Panc1 (cell line): ENCODE data around the gene CYTL1. TPM values are rescaled to one million over a fixed set of nuclear protein-coding genes. Genes with fewer than 3 reads are reported as not detected.
A peak's percentile ranks its signal among the peaks of the same experiment; 100 is the strongest.

Source experiments
- ATAC-seq: fragments of 200-7000 bp; cut with Tn5 transposase; 2 replicates; pipeline ENCODE4 v1.9.1; 2020; ENCODE audit warnings: mild to moderate bottlenecking, moderate library complexity
- BruUV-seq: library from RNA; stranded (reverse); fragments of 400-500 nt; replicated peaks from 2 replicates; lab custom pipeline; 2021; lab: Mats Ljungman, UMichigan
- CTCF ChIA-PET: fragments of 300-600 bp; sonication (Branson Sonifier 250); formaldehyde crosslinking; loops from one replicate; lab custom pipeline; 2022; ENCODE audit warnings: antibody characterized with exemption; lab: Charles Lee
- POLR2A ChIA-PET: fragments of 300-600 bp; sonication (Branson Sonifier 250); formaldehyde crosslinking; loops from one replicate; lab custom pipeline; 2022; ENCODE audit warnings: antibody characterized with exemption; lab: Charles Lee
- DNase-seq: peaks from one replicate; pipeline ENCODE4 v3.0.0-alpha.2; 2010; ENCODE audit warnings: low read depth, low spot score
- H3K27ac ChIP-seq: 2 replicates; pipeline ENCODE4 v1.5.1; 2011; ENCODE audit warnings: mild to moderate bottlenecking, low read length, inconsistent platforms
- H3K27me3 ChIP-seq: fragments of 200-500 bp; sonication (Bioruptor generic); 2 replicates; pipeline ENCODE4 v1.6.0; 2014; ENCODE audit warnings: low read length, inconsistent platforms; ENCODE audit not compliant: control insufficient read depth, insufficient read depth
- H3K36me3 ChIP-seq: fragments of 200-500 bp; sonication (Bioruptor generic); 2 replicates; pipeline ENCODE4 v1.5.1; 2014; ENCODE audit warnings: inconsistent platforms, mild to moderate bottlenecking, low read length, moderate library complexity; ENCODE audit not compliant: control insufficient read depth, insufficient read depth
- H3K4me1 ChIP-seq: 2 replicates; pipeline ENCODE4 v1.5.1; 2011; ENCODE audit warnings: inconsistent platforms, mild to moderate bottlenecking, low read length, moderate library complexity; ENCODE audit not compliant: control insufficient read depth, insufficient read depth
- H3K4me3 ChIP-seq, 2 experiments: 2 replicates each; pipeline ENCODE4 v1.5.1; 2011 to 2012; ENCODE audit warnings: low read depth in 2 of 2, low read length in 2 of 2, mild to moderate bottlenecking in 2 of 2, inconsistent platforms in 1 of 2, moderate library complexity in 1 of 2
- H3K9me3 ChIP-seq: fragments of 200-500 bp; sonication (Bioruptor generic); 2 replicates; pipeline ENCODE4 v1.5.1; 2014; ENCODE audit warnings: low read depth, mild to moderate bottlenecking, inconsistent platforms, low read length, moderate library complexity; ENCODE audit not compliant: control insufficient read depth, insufficient read depth
- CTCF ChIP-seq: fragments of 450-650 bp; IDR thresholded peaks from 2 replicates; pipeline ENCODE4 v1.5.1; 2017; ENCODE audit warnings: mild to moderate bottlenecking
- POLR2AphosphoS5 ChIP-seq: IDR thresholded peaks from 2 replicates; pipeline ENCODE4 v1.6.1; 2012; ENCODE audit warnings: mild to moderate bottlenecking, low read depth, low read length, moderate library complexity
- REST ChIP-seq, 2 experiments: IDR thresholded peaks; 2 replicates each; pipeline ENCODE4 v1.6.1; 2011 to 2012; ENCODE audit warnings: low read depth in 2 of 2, control low read depth in 1 of 2, low read length in 1 of 2, mild to moderate bottlenecking in 1 of 2, moderate library complexity in 1 of 2; ENCODE audit not compliant: insufficient read depth in 1 of 2
- SIN3A ChIP-seq: IDR thresholded peaks from 2 replicates; pipeline ENCODE4 v1.6.1; 2012; ENCODE audit warnings: low read depth, mild to moderate bottlenecking, low read length, moderate library complexity, borderline replicate concordance; ENCODE audit not compliant: insufficient read depth
- TCF7L2 ChIP-seq: IDR thresholded peaks from 2 replicates; pipeline ENCODE4 v1.6.1; 2011; ENCODE audit warnings: mild to moderate bottlenecking, low read depth, low read length, inconsistent platforms
- in situ Hi-C: cut with HindIII; loops from 2 replicates; pipeline ENCODE4 v1.10.0; 2016; ENCODE audit warnings: low sequenced_read_pairs, low pct_unique_long_range_greater_than_20kb
- intact Hi-C: fragments of 100-400 bp; cut with micrococcal nuclease; formaldehyde crosslinking; loops from one replicate; pipeline ENCODE4 v1.10.0; 2022; ENCODE audit not compliant: unreplicated experiment
- total RNA-seq: library from RNA; stranded (reverse); gene quantifications from one replicate; pipeline ENCODE4 v1.2.1, GENCODE V29; 2021; ENCODE audit not compliant: unreplicated experiment

CYTL1 gene
- total RNA-seq, 1 experiment from 2014 or later = not detected

- intact Hi-C loops (loop anchor here (5.0 kb wide), 1 partner anchor 505 kb away; no protein-coding TSS in a partner anchor), in situ Hi-C loops (no loop called here)
- H3K27ac ChIP-seq = no peak overlapping the region
- H3K4me1 ChIP-seq = peaks cover 13% of the 10 kb centered on the region
- no peaks in the 10 kb centered on the region for H3K9me3 ChIP-seq
- DNase-seq (no peak), ATAC-seq (no peak)
- no peak for TF ChIP-seq POLR2AphosphoS5
- no peak overlapping the region for H3K4me3 ChIP-seq
- POLR2A ChIA-PET = no interaction called here
- CTCF ChIA-PET = no interaction called here
- no peaks in the 10 kb centered on the region for H3K27me3 ChIP-seq
- no TSS peak for BruUV-seq
- H3K36me3 ChIP-seq = no peaks in the 10 kb centered on the region
Measured at GRCh38 chr4:4987656-4988055, 31.6 kb downstream of the CYTL1 start.

- intact Hi-C loops = loop anchor here (5.0 kb wide), 1 partner anchor 505 kb away; no protein-coding TSS in a partner anchor
- ChIA-PET CTCF (interaction anchor here (0.5 kb wide), 1 partner anchor 134 kb away, joined by 7 read pairs; no protein-coding TSS in a partner anchor), POLR2A (no interaction called here)
- Histone ChIP-seq H3K9me3 (no peaks in the 10 kb centered on the region), H3K36me3 (no peaks in the 10 kb centered on the region), H3K4me1 (peaks cover 11% of the 10 kb centered on the region), H3K27me3 (no peaks in the 10 kb centered on the region), H3K27ac (no peak overlapping the region), H3K4me3 (no peak overlapping the region)
- ATAC-seq (no peak), DNase-seq (no peak)
- no peak for TF ChIP-seq POLR2AphosphoS5
- TF ChIP-seq TCF7L2 = no peak
- no peak for TF ChIP-seq SIN3A
- TF ChIP-seq REST (IDR thresholded peaks at IDR 0.05; ENCODE audit: insufficient read depth in 1 of 2, low read depth in 2 of 2, low read length in 1 of 2) = no peak
- TF ChIP-seq CTCF = no peak
- in situ Hi-C loops = no loop called here
- BruUV-seq = no TSS peak
Measured at GRCh38 chr4:4986841-4987240, 32.4 kb downstream of the CYTL1 start.

GRCh38 chr4:4985844-4986243, 33.4 kb downstream of the CYTL1 start:
- Histone ChIP-seq H3K27me3 (no peaks in the 10 kb centered on the region), H3K4me1 (peaks cover 1% of the 10 kb centered on the region), H3K27ac (no peak overlapping the region), H3K4me3 (no peak overlapping the region), H3K36me3 (no peaks in the 10 kb centered on the region), H3K9me3 (no peaks in the 10 kb centered on the region)
- intact Hi-C loops = loop anchor here (5.0 kb wide), 1 partner anchor 504 kb away; no protein-coding TSS in a partner anchor
- TF ChIP-seq CTCF (peak; percentile 56), REST (IDR thresholded peaks at IDR 0.05; ENCODE audit: insufficient read depth in 1 of 2, low read depth in 2 of 2, low read length in 1 of 2) (no peak)
- ChIA-PET POLR2A (no interaction called here), CTCF (no interaction called here)
- DNase-seq = no peak
- peak; percentile 92 for ATAC-seq
- no TSS peak for BruUV-seq
- in situ Hi-C loops = no loop called here
